GM19238 (cell line): ENCODE data around the gene HEPACAM2.

ENCODE experiments used
- DNase-seq: peaks from one replicate; pipeline ENCODE4 v3.0.0; 2011; ENCODE audit warnings: low spot score; ENCODE audit not compliant: insufficient read length

HEPACAM2 gene

DNA sequence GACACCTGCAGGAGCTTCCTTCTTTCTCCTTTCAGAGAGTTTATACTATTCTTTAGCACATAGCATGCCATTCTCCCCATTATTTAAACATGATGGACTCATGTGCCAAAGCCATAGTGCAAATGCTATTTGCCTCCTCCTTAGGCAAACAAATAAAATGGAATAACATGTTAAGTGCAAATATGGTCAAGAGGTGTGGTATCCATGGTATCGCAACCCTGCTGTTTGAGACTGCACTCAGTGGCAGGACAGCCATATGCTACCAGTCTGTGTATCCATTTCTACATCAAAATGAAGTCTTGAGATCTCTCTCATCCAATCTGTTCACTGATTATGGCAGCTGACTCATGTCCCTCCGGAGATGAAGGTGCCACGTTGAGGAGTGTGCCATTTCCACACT is 22.8 kb downstream of the HEPACAM2 start:
- DNase-seq: no peak

DNA sequence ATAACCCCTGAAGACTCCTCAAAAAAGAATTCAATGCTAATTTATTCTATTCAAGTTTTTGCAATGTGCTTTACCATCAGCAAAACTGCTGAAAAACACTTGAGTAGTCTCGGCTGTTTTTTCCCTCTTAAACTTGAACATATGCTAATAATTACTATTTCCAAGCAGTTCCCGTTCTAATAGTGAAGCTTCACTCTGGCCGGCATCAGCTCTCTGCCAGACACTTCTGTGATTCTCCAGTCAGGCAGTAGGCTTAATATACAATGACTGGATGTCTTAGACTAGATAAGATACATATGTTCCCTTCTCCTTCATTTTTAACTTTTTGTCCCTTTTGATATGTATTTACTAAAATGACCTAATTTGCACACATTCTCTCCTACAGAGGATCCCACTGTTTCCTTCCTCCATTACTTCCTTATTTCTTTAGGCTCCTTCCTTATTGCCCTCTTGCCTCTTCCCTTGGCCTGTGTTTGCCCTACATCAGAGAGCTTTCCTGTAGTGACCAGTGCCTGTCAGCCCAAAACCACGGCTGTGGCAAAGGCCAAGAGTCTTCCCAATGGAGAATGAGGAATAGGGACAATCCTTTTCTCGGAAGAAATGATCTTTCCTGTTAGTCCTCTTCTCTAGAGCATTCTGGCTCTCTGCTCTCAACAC is 23.5 kb downstream of the HEPACAM2 start:
- no peak for DNase-seq

DNA sequence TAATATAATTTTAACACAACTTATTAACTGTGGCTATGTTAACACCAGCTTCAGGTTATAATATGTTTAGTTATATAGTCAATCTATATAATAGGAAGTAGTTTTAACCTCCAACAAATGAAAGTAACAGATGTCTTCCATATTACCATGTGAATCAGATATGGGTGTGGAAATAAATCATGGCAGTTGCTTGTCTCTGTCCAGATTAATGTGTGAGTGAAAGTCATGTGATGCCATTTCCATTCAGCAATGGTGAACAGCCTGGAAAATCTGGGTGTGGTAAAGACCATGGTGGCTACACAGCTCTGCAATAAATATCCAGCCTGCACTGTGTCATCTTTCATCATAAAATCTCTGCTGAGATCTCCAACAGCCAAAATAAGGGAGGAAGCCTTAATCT is 27.8 kb downstream of the HEPACAM2 start:
- DNase-seq: no peak

DNA sequence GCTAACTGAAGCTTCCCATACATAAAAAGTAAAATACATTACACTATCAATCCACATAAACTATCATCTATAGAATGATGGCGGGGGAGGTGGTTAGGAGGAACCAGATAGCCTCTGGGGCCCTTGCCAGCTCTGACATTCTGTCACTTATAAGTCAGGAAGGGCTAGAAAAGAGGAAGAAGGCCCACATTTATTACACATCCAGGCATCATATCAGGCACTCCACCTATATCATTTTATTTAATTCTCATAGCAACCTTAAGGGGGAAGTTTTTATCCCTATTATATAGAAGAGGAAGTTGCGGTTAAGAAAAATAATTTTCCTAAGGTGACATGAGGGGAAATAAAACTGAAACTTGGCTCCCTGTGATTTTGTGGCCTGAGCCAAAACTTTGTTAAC is 29.9 kb downstream of the HEPACAM2 start:
- DNase-seq: no peak

DNA sequence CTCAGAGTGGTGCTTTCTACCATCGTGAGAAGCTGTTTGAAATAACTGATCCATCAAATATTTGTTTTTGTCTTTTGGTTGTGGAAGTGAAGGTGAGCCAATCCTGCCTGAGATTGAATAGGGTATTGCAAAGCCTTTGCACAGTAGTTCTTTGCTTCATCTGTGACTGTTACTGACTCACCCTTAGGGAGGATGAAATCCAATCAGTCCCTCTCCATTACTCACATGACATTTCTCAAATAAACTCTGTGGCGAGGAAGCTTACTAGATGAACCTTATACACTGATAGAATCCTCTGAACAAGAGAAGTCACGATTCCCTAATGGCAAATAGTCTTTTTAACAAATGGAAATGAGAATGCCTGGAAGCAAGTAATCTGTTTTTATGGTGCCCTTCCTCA is 31.9 kb downstream of the HEPACAM2 start:
- no peak for DNase-seq

DNA sequence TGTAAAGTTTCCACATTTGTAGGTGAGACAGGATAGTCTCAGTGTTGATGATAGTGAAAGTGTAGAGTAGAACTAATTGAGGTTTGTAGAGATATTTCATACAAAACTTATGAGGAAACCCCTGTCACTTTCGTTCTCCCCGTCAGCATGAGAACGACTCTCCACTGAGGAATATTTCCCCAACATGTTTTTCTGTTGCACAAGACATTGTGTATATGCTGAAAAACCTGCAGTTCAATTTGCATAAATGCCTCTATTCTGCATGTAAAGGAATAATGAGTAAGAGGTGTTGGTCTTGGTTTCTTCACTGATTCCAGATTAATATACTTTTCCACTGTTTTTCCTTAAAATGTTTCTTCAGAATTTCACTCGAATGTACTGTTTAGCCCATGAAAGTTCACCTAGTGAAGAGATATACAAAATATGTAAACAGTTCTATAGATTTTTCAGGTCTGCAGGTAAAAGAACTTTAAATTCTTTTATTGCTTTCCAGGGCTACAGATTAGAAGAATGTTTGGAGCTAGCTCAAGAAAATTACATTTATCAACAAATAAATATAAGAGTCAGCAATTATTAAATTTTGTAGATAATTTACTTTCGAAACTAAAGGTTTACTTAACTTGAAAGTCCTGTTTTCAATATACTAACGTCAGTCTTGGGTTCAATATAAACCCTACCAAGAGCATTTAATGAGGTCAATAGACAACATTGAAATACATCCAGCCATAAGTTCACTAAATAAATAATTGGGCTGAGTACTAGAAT is 37.2 kb downstream of the HEPACAM2 start:
- no peak for DNase-seq

DNA sequence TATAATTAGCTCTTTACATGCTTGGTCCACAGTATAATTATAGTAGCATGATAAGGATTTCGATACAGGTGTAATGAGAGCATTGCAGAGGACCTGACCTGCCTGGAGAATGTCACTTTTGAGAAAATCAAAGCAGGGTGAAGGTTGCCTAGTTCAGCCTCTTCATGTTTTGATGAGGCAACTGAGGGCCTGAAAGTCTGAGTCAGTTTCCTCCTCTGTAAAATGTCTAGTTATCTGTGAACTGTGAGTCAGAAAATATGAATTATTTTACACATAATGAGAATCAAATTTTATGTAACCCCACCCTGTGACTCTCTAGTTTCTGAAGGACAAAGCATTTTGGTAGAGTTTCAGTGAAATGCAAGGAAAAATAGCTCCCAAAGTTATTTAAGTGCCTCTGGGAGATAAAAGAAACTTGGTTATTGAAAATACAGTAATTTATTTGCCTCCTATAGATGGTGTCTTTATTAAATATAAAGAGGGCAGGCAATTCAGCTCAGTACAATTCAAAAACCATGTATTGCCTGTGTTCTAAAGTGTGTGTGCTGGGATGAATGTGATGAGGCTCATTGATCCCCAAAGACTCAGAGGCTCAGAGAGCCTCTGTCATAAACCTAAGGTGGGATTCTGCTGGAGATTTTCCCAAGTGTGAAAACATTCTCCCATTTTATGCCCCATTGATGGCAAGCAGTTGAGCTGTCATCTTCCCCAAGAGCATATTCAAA is 40.8 kb downstream of the HEPACAM2 start:
- no peak for DNase-seq

DNA sequence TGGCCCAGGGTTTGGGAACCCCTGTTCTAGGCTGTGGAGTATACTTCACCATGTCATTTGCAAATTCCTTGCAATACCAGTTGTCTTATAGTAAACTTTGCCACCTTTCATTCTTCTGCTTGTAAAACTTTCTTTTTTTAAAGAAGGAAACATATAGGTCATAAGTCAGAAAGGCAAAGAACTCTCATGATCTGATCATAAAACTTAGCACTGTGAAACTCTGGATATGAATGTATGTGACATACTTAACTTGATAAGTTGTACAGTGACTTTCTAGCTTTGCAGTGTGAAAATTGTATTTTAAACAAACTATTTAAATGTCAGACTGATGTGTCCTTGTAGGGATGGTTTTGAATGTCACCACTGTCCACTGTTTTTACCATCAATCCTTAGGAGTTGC is 47.1 kb downstream of the HEPACAM2 start:
- DNase-seq: no peak

DNA sequence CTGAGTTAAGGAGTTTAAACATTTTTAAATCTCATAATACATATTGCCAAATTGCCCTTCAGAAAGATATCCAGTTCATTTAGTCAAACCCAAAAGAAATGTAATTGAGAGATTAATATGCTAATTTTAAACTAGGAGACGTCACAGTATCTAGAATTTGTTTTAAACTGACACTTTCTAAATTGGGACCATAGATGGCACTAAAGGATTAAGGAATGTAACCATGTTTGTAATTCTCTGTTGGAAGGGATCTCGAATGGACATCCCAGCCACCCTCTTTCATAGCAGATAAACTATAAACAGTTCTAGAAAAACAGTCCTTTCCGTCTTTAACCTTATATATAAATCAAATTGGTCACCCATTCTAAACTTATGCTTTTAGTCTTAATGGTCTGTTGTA is 48.1 kb downstream of the HEPACAM2 start:
- no peak for DNase-seq

DNA sequence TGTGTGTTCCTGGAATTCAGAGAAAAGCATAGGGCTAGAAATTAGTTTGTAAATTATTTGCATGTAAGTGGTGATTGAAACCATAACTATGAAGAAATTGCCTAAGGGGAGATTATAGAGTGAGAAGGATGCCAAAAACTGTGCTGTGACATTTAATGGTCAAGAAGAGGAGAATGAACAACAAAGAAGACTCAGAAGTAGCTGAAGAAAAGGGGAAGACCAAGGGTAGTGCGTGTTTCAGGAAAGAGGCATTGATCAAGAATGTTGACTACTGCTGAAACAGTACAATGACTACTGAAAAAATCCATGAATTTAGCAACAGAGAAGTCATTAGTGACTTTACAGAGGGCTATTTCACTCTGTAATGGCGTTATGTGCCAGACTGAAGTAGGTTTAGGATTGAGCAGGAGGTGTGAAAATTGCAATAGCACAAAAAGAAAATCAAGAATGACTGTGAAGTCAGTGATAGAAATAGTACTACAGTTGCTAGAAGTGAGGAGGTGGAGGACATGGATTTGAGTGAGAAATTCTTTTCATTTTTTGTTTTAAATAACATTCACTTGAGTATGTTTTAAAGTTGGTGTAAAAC is 49.2 kb downstream of the HEPACAM2 start:
- DNase-seq: no peak

DNA sequence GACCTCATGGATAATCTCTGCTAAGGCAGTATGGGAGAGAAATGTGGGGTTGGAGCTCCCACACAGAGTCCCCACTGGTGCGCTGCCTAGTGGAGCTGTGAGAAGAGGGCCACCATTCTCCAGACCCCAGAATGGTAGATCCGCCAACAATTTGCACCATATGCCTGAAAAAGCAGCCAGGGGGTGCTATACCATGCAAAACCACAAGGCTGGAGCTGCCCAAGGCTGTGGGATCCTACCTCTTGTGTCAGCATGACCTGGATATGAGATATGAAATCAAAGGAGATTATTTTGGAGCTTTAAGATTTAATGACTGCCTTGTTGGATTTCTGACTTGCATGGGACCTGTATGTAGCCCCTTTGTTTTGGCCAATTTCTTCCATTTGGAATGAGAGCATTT is 51.0 kb downstream of the HEPACAM2 start:
- DNase-seq: no peak

DNA sequence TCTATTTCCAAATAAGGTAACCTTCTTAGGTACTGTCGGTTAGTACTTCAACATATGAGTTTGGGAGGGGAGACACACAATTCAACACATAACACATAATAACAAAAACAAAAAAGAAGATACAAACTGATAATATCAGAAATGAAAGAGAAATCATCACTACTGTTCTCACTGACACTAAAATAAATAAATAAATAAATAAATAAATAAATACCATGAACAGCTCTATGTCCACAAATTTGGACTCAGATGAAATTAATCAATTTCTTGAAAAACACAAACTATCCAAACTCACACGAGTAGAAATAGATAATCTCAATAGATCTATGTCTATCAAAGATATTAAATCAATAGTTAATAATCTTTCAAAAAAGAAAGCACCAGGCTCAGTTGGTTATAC is 53.6 kb downstream of the HEPACAM2 start:
- no peak for DNase-seq

DNA sequence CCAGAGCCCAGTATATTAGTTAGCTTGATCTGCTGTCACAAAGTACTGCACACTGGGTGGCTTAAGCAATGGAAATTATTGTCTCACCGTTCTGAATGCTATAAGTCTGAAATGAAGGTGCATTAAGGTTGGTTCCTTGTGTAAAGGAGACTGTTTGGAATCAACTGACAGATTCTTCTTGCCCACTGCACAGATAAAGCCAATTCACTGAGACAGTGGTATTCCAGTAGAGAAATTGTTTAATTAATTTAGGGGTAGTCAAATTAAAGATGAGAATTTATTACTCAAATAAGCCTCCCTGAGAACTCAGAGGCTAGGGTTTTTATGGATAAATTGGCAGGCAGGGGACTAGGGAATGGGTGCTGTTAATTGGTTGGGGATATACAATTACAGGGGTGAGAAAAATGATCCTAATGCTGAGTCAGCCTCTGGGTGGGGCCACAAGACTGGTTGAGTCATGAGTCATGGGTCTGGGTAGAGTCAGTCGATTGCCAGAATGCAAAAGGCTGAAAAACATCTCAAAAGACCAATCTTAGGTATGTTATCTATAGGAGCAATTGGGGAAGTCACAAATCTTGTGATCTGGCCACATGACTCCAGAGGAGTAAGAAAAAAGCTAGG is 54.6 kb downstream of the HEPACAM2 start:
- no peak for DNase-seq

DNA sequence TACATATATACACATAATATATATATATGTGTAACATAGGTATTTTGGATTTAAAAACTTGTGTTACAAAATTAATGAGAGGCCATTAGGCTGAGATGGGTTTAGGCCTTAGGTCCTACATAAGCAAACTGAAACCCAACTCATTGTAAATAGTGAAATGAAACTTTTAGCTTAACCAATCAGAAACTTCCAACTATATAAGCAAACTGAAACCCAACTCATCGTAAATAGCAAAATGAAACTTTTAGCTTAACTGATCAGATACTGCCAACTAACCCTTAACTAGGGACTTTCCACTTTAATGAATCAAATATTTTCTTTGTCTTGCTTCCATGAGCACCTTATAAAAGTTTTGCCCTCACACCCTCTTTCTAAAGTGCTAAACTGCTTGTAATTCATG is 60.8 kb downstream of the HEPACAM2 start:
- DNase-seq: peak; percentile 1

DNA sequence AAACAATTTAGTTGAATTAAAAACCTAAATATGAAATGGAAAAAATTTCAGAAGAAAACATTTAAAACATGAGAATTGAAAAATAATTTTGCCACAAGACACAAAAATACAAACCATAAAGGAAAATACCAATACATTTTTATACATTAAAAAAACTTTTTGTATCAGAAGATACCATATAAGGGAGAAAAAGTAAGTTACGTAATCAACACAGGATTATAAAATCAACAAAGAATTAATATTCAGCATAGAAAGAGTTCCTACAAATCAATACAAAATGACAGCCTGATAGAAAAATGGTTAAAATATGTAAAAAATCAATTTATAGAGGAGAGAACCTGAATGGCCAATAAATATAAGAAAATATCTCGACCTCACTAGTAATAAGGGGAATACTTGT is 61.5 kb downstream of the HEPACAM2 start:
- no peak for DNase-seq

DNA sequence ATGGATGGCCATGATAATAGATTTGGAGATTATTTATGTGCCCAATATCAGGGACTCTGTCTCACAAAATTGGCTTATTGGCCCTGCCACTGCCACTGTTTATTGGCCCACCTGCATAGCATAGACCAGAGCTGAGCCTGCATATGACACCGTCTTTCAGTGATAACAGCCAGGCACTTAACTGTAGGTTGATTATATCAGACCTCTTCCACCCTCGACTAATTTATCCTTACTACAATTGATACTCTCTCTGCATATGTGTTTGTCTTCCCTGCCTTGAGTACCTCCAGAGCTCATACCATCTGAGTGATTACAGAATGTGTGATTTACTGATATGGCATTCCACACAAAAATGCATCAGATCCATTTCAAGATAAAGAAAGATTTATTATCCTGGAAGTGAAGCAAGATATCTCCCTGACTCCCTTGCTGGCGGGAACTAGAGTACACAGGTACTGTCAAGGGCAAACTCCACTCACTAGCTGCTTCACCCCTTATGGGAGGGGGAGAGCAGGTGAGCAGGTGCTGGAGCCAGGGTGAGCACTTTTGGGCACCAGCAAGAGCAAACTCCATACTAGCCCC is 65.0 kb downstream of the HEPACAM2 start:
- no peak for DNase-seq

DNA sequence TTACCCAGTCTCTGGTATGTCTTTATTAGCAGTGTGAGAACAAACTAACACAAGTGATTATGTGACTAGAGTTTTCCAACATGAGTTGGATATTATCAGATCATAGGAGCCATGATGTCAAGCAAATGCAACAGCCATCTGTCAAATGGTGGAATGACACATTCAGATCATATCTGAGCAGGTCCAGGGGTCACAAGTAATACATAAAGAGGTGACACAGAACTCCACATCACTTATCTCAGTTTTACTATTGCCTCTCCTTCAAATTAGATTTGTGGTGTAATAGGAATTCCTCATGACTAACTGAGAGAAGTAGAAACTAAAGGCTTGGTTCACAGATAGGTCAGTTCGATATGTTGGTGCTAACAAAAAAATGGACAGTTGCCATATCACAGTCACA is 65.9 kb downstream of the HEPACAM2 start:
- no peak for DNase-seq

DNA sequence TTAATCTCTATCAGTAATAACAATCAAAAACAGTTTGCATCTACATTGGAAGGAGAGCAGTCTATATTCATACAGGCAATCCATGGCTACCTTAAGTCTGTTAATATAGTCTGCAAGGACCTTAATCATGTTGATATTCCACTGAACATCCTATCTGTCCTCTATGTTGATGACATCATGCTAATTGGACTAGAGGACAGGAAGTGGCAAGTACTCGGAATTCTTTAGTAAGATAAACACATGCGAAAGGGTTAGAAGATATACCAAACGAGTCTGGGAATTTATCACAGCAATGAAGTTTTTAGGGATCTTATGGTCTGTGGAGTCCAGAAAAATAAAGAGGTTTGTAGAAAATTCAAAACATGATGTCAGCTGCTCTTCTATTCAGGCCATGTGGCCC is 66.8 kb downstream of the HEPACAM2 start:
- no peak for DNase-seq

DNA sequence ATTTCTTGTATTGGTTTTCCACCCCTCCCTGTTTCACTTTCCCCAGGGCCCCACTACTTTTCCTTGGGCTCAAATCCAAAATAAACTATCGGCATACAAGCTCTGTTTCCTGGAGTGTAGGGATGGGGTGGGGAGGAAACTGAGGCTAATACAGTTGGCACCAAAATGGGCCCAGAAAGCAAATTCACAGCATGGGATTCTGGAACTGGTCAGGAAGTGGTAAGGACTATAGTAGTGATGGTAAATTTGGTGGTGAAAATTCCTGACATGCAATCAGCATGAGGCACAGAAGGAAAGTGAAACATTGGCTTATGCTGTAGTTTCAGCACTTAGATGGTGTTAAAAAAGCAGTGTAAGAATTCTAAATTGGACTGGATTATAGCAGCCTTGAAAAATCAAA is 69.4 kb downstream of the HEPACAM2 start:
- no peak for DNase-seq

DNA sequence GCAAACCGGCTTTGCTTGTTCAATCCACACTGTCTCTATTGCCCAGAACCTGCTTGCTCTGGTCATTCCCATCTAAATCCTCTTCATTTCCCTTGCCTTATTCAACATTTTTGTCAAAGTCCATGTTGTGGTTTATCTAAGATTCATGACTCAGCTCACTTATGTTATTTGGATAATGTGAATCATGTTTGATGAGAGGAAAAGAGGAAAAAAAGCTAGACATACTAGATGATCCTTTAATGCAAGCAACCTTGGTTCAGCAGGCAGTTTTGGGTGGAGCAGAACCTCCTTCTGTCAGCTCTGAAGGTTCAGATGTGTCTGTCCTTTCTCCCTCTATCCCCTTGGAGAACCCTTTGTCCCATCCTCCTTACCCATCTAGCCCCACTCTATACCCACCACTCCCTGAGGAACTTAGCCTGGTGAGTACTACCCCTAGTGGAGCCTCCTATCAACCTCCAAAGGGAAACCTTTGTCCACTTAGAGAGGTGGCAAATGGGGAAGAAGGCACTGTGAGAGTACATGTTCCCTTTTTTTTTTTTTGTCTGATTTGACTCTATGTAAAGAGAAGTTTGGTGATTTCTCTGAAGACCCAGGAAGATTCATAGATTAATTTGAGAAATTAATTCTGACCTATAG is 76.0 kb downstream of the HEPACAM2 start:
- no peak for DNase-seq

DNA sequence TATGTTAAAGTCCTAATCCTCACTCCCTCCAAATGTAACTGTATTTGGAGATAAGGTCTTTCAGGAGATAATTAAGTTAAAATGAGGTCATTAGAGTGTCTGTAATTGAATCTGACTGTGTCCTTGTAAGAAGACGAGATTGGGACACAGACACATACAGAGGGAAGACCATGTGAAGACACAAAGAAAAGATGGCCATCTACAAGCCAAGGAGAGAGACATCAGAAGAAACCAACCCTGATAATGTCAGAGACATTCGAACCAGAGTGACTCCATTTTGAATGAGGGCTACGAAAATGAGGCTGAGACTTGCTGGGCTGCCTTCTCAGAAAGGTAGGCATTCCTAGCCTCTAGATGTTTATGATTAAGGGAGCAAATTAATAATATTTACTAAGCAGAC is 77.5 kb downstream of the HEPACAM2 start:
- no peak for DNase-seq
